T-helper 17 cell (primary cell): ENCODE measurements around the gene MAP1S. TPM values are rescaled to one million over a fixed set of nuclear protein-coding genes. Genes with fewer than 3 reads are reported as not detected.

ENCODE experiments used
- ATAC-seq: fragments of 150-1000 bp; cut with Tn5 transposase; 2 replicates; pipeline ENCODE4 v1.10.0; 2021; ENCODE audit warnings: mild to moderate bottlenecking, moderate library complexity
- DNase-seq, 3 donors: peaks; one replicate each; pipeline versions ENCODE4 v3.0.0 to v3.0.0-alpha.2; 2020 to 2021
- H3K9me3 ChIP-seq: one replicate; pipeline ENCODE4 v1.7.0; 2013; ENCODE audit warnings: low read length, mild to moderate bottlenecking; ENCODE audit not compliant: control insufficient read depth, poor library complexity, severe bottlenecking
- H3K27ac Mint-ChIP-seq: one replicate; pipeline ENCODE4 v1.8.0; 2022; ENCODE audit warnings: mild to moderate bottlenecking, moderate library complexity, mixed read lengths
- H3K27me3 Mint-ChIP-seq: one replicate; pipeline ENCODE4 v1.8.0; 2022; ENCODE audit warnings: mixed read lengths
- H3K36me3 Mint-ChIP-seq: one replicate; pipeline ENCODE4 v1.8.0; 2022; ENCODE audit warnings: low read depth, mixed read lengths
- H3K4me1 Mint-ChIP-seq: one replicate; pipeline ENCODE4 v1.8.0; 2022; ENCODE audit warnings: mild to moderate bottlenecking, mixed read lengths
- H3K4me3 Mint-ChIP-seq: one replicate; pipeline ENCODE4 v1.8.0; 2022; ENCODE audit warnings: mild to moderate bottlenecking, moderate library complexity, mixed read lengths
- total RNA-seq, 4 donors: library from RNA in 2 of 4; stranded (reverse) in 2 of 4; gene quantifications; one replicate each; pipeline ENCODE4 v1.2.3 and lab custom pipeline; 2022 to 2026

The MAP1S gene
- total RNA-seq, 2 donors from 2014 or later = 34.6 to 36.0 TPM

DNA sequence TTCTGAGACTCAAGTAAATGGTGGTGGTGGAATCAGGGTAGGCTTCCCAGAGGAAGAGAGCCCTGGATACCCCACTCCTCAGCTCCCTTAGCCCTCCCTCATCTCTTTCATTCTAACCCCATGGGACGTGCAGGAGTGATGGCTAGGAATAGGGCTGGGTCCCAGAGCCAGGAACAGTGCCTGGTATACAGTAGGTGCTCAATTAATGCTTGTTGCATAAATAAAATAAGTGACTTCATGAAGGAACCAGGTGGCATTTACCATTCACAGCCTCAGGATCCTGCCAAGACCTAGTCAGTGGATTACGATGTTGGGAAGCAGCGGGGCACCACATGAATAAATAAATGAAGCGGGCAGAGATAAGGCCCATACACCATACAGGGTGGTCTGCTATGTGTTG is 35.0 kb upstream of the MAP1S start:
- DNase-seq (no peak), ATAC-seq (no peak)
- peaks cover 13% of the 10 kb centered on the region for H3K4me1 Mint-ChIP-seq
- H3K27me3 Mint-ChIP-seq = peaks cover 68% of the 10 kb centered on the region
- peaks cover 9% of the 10 kb centered on the region for H3K36me3 Mint-ChIP-seq
- H3K27ac Mint-ChIP-seq = no peak overlapping the region
- H3K4me3 Mint-ChIP-seq = no peak overlapping the region
- no peaks in the 10 kb centered on the region for H3K9me3 ChIP-seq

DNA sequence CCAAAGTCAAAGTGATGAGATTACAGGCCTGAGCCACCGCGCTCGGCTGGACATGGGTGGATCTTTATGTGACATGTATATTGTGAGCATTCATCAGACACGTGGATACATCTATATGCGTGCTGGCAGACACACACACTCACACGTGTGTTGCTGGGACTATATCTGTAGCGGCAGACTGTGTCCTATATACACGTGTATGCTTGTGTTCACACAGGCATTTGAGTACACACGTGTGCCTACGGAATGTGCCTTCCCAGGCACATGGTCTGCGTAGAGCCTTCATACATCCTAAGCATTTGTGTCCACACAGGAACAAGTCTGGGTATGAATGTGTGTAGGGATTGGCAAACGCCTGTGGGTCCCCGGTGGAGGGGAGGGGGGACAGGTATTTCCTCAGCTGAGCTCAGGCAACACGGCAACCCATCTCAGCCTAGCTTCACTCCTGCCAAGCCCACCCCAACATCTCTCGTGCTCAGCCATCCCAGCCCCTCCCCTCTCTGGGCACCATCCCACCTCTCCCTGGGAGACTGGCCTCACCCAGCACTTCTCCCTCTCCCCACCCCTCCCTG is 33.7 kb upstream of the MAP1S start:
- DNase-seq = no peak
- peaks cover 6% of the 10 kb centered on the region for H3K36me3 Mint-ChIP-seq
- no peak overlapping the region for H3K27ac Mint-ChIP-seq
- peak overlapping the region; percentile 50 for H3K4me3 Mint-ChIP-seq
- no peaks in the 10 kb centered on the region for H3K9me3 ChIP-seq
- no peak for ATAC-seq
- peaks cover 6% of the 10 kb centered on the region for H3K4me1 Mint-ChIP-seq
- H3K27me3 Mint-ChIP-seq = peaks cover 57% of the 10 kb centered on the region

DNA sequence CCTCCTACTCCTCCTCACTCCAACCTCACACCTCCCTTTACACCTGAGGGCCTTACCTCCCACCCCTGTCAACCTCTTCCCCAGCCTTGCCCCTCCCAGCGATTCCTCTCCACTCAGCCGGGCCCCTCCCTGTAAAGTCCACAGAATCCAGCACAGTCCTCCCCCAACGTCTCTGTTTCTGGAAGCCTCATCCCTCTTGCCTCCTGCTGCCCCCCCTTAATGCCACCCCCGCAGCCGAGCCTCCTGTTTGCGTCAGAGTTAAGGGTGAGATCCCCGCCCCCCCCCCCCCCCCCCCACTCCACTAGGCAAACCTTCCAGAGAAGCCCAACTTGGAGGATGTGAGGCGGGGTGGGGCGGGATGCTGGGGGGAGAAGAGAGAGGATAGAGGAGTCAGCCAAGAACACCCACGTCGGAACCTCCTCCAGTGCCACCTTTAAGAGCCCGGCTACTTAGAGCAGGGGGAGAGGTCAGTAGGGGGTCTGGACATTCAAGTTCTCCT is 33.2 kb upstream of the MAP1S start:
- H3K36me3 Mint-ChIP-seq = peaks cover 6% of the 10 kb centered on the region
- peak overlapping the region; percentile 50 for H3K4me3 Mint-ChIP-seq
- no peak overlapping the region for H3K27ac Mint-ChIP-seq
- peaks cover 4% of the 10 kb centered on the region for H3K4me1 Mint-ChIP-seq
- ATAC-seq = no peak
- H3K27me3 Mint-ChIP-seq = peaks cover 56% of the 10 kb centered on the region
- no peaks in the 10 kb centered on the region for H3K9me3 ChIP-seq
- DNase-seq = no peak

DNA sequence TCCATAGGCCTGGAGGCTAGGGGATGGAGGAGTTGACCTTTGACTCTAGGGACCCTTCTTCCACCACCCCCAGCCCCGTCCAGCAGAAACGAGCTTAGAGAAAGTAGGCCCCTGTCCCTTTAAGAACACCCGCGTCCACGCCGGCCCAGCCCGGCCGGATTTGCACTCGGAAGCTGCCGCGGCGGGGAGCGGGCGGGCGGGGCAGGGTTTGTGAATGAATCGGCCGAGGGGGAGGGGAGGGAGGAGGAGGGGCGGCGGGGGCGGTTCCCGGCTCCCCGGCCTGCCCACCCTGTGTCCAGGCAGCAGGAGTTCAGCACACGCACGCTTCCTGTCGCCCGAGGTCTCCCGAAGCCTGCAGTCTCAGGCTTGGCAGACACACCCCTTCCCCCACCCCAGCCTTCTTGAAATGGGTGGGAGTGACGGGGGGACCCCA is 32.7 kb upstream of the MAP1S start:
- H3K27ac Mint-ChIP-seq = no peak overlapping the region
- H3K4me3 Mint-ChIP-seq = peak overlapping the region; percentile 50
- H3K4me1 Mint-ChIP-seq = peaks cover 4% of the 10 kb centered on the region
- H3K27me3 Mint-ChIP-seq = peaks cover 51% of the 10 kb centered on the region
- peaks cover 6% of the 10 kb centered on the region for H3K36me3 Mint-ChIP-seq
- ATAC-seq = no peak
- no peak for DNase-seq
- H3K9me3 ChIP-seq = no peaks in the 10 kb centered on the region

DNA sequence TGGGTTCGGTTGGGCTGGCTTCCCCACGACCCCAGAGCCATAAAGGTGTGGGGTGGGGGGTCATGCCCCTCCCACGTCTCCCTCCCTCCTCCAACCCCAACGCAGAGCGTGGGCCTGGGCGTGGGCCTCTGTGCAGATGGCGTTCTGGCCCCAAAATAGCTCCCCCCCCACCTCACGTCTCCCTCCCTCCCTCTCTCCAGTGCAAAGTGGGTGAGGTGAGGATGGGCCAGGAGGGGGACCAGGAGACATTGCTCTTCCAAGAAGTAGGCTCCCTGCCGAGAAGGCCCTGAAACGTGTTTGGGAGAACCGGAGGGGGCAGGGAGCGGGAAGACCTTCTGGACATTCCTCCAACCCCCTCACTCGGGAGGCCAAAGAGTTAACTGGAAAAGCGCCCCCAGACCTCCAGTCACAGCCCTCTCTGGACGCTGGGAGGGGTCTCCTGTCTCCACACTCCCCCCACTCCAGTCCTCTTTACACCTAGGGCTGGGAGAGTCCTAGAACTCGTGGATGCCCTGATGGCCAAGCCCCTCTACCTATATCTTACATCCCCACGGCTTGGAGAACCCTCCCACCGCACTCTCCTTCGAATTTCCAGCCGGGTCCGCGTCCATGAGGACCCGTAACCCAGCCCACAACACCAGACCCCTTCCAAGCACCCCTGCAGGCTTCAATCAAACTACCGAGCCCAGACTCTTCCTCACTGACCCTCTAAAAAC is 32.0 kb upstream of the MAP1S start:
- Mint-ChIP-seq H3K27me3 (peaks cover 46% of the 10 kb centered on the region), H3K36me3 (peaks cover 6% of the 10 kb centered on the region), H3K4me1 (peaks cover 4% of the 10 kb centered on the region), H3K27ac (no peak overlapping the region), H3K4me3 (peak overlapping the region; percentile 33)
- no peak for DNase-seq
- ATAC-seq = no peak
- H3K9me3 ChIP-seq = no peaks in the 10 kb centered on the region

DNA sequence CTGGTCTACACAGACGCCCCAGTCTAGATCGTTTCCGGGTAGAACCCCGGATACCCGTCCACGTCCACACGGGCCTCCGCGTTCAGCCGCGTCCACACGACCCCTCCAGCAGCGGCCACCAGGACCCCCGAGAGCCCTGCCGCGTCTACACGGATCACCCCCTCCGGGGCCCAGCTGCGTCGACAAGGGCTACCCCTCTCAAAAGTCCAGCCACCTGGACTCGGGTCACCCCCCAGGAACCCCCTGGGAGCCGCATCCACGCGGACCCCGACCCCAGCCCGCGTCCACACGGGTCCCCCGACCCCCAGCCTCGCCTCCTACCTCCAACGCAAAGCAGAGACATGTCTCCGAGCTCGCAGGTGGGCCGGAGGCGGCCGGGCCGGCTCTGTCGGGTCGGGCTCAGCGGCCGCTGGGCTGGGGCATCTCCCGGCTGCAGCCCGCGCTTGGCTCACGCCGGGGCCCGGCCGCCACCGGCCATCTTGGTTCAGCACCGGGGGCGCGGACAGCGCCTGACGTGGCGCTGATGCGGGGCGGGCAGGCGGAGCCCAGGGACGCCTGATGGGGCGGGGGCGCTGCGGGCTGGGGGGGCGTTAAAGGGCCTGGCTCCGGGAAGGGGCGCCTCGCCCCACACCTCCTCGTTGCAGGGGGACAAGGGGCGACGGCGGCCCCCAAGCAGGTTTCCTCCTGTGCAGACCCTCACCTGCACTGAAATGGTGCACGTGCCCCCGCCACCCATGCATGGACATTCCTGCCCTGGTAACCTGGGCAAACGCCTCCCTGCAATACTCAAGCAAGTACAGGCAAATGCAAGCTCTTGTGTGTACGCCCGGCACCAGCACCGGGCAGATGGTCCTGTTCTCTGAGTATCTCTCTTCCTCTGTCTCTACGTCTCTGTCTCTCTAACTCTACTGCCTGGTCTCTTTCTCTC is 31.2 kb upstream of the MAP1S start, which contains the start of gene UNC13A:
Gene UNC13A (minus strand): TSS at position 498 of the 928 bp plus-strand sequence. CDS start 155 bp downstream, at position 343.
- ATAC-seq (peak; percentile 86), DNase-seq (peak; percentile 15 to 52 (median 41))
- Mint-ChIP-seq H3K27ac (no peak within 1 kb of the TSS), H3K36me3 (peaks cover 4% of the 10 kb centered on the region), H3K4me1 (peaks cover 4% of the 10 kb centered on the region), H3K27me3 (peaks cover 48% of the 10 kb centered on the region), H3K4me3 (peak within 1 kb of the TSS; percentile 33)
- no peaks in the 10 kb centered on the region for H3K9me3 ChIP-seq

DNA sequence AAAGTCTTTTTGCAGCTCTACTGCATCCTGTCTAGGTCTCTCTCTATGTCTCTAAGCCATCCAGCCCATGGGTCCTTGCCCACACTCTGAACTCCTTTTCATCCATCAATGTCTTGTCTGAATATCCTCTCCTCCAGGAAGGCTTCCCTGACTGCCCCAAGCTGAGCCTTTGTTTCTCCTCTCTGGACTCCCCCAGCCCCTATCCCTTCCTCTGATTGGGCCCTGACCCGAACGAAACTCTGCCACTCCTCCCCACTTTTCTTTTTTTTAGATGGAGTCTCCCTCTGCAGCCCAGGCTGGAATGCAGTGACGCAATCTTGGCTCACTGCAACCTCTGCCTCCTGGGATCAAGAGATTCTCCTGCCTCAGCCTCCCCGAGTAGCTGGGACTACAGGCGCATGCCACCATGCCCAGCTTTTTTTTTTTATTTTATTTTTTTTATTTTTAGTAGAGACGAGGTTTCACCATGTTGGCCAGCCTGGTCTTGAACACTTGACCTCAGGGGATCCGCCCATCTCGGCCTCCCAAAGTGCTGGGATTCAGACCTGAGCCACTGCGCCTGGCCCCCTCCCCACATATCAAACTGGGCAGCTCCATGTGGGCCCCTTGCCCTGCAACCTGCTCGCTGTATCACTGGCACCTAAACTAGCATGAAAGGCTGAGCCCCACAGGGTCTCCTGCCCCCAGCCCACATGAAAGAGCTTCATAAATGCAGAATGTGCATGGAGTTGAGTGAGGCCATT is 30.3 kb upstream of the MAP1S start:
- ATAC-seq (no peak), DNase-seq (no peak)
- H3K9me3 ChIP-seq = no peaks in the 10 kb centered on the region
- peaks cover 48% of the 10 kb centered on the region for H3K27me3 Mint-ChIP-seq
- H3K27ac Mint-ChIP-seq = no peak overlapping the region
- H3K4me1 Mint-ChIP-seq = peaks cover 4% of the 10 kb centered on the region
- peaks cover 4% of the 10 kb centered on the region for H3K36me3 Mint-ChIP-seq
- peak overlapping the region; percentile 5 for H3K4me3 Mint-ChIP-seq

DNA sequence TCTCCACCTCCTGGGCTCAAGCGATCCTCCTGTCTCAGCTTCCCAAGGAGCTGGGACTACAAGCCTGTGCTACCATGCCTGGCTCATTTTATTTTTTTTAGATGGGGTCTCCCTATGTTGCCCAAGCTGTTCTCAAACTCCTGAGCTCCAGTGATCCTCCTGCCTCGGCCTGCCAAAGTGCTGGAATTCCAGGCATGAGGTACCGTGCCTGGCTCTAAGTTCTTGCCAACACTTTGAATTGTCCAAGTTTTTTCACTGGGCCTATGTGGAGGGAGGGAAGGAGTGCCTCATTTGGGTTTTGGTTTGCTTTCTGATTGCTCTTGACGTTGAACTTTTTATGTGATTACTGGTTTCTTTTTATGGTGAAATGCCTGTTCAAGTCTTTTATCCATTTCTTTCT is 26.7 kb upstream of the MAP1S start:
- Mint-ChIP-seq H3K27ac (no peak overlapping the region), H3K36me3 (peaks cover 5% of the 10 kb centered on the region), H3K4me3 (no peak overlapping the region), H3K27me3 (peaks cover 52% of the 10 kb centered on the region), H3K4me1 (peaks cover 4% of the 10 kb centered on the region)
- no peaks in the 10 kb centered on the region for H3K9me3 ChIP-seq
- DNase-seq (no peak), ATAC-seq (no peak)

DNA sequence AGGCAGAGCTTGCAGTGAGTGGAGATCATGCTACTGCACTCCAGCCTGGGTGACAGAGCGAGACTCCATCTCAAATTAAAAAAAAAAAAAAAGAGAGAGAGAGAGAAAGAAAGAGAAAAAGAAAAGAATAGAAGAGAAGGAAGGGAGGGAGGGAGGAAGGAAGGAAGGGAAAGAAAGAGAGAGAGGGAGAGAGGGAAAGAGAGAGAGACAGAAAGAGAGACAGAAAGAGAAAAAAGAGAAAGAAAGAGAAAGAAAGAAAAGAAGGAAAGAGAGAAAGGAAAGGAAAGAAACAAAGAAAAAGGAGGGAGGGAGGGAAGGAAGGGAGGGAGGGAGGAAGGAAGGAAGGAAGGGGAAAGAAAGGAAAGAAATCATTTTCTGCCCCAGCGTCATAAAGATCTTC is 24.1 kb upstream of the MAP1S start:
- Mint-ChIP-seq H3K27me3 (peaks cover 73% of the 10 kb centered on the region), H3K36me3 (peaks cover 2% of the 10 kb centered on the region), H3K27ac (no peak overlapping the region), H3K4me1 (peaks cover 4% of the 10 kb centered on the region), H3K4me3 (no peak overlapping the region)
- no peak for DNase-seq
- no peak for ATAC-seq
- H3K9me3 ChIP-seq = no peaks in the 10 kb centered on the region

DNA sequence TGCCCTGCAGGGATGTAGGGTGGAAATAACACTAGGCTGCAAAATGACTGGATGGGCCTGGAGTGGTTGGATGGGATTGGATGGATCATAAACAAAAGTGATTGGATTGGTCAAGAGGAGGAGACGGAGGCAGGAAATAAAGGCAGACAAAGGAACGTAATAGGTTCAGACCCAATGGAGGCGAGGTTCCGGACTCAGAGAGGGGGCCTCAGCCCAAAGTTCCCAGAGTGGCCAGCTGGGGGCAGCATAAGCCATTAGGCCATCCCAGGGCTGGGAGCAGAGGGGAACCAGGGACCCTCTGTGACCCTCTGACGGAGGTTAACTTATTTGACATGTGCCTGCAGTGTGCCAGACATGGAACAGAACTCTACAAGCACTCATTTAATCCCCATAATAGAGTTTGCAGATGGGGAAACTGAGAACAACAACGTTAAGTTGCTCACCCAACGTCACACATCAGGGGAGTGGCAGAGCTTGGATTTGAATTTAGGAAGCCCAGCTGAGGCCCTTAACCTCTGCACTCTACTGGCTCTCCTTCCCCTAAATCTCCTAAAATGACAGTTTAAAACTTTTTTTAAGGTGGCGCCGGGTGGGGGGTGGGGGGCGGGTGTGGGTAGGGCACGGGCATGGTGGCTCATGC is 15.3 kb upstream of the MAP1S start:
- H3K9me3 ChIP-seq = no peaks in the 10 kb centered on the region
- peaks cover 2% of the 10 kb centered on the region for H3K4me1 Mint-ChIP-seq
- H3K27ac Mint-ChIP-seq = no peak overlapping the region
- H3K36me3 Mint-ChIP-seq = peaks cover 2% of the 10 kb centered on the region
- peak; percentile 46 to 64 (median 53) for DNase-seq
- peaks cover 14% of the 10 kb centered on the region for H3K27me3 Mint-ChIP-seq
- peak; percentile 97 for ATAC-seq
- no peak overlapping the region for H3K4me3 Mint-ChIP-seq

DNA sequence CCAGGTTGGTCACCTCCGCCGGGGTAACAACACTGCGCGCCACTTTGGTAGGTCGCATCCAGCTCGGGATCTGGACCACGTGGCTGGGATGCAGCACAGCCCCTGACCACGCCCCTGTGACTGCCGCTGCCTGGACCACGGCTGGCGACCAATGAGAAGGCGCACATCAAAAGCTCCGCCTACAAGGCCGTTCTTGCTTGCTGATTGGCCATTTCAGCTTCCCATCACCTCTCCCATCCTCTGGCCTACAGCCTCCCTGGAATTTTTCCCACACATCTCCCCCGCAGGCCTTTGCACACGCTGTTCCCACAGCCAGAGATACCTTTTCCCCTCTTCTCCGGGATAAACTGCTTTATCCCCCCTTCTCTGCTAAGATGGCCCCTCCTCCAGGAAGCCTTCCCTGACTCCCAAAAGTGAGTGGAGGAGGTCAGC is 12.5 kb upstream of the MAP1S start:
- no peaks in the 10 kb centered on the region for H3K4me1 Mint-ChIP-seq
- no peaks in the 10 kb centered on the region for H3K9me3 ChIP-seq
- H3K4me3 Mint-ChIP-seq = no peak overlapping the region
- no peaks in the 10 kb centered on the region for H3K27me3 Mint-ChIP-seq
- ATAC-seq (no peak), DNase-seq (no peak)
- no peak overlapping the region for H3K27ac Mint-ChIP-seq
- H3K36me3 Mint-ChIP-seq = peaks cover 2% of the 10 kb centered on the region

DNA sequence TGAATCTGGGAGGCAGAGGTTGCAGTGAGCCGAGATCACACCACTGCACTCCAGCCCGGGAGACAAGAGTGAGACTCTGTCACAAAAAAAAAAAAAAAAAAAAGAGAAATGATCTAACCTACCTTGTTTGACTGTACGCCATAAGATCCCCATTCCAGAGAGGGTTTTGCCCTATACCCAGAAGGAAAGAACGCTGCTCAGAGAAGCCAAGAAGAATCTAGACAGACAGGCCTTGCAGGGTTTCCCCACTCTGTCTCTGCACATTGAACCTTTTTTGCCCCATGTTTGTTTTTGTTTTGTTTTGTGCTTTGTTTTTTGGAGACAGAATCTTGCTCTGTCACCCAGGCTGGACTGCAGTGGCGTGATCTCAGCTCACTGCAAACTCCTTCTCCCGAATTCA is 7.4 kb upstream of the MAP1S start:
- Mint-ChIP-seq H3K4me1 (peaks cover under 1% of the 10 kb centered on the region), H3K36me3 (no peaks in the 10 kb centered on the region), H3K4me3 (no peak overlapping the region), H3K27ac (no peak overlapping the region), H3K27me3 (no peaks in the 10 kb centered on the region)
- DNase-seq (no peak), ATAC-seq (no peak)
- H3K9me3 ChIP-seq = no peaks in the 10 kb centered on the region
